ENCODE results near the gene HOXB5.

HOXB5 gene

GRCh38 chr17:48564188-48565021 is 29.2 kb downstream of the HOXB5 start:
- no peaks in the 10 kb centered on the region for H3K79me2 ChIP-seq
- no peaks in the 10 kb centered on the region for H3K36me3 ChIP-seq (ENCODE audit: control insufficient read depth, insufficient read depth, low read length)
- peak overlapping the region; percentile 15 for H3K27ac ChIP-seq
- peak overlapping the region; percentile 17 for H2AFZ ChIP-seq
- H3K4me1 ChIP-seq, result no peaks in the 10 kb centered on the region
- H3K4me3 ChIP-seq (ENCODE audit: low read depth, low read length), result peak overlapping the region; percentile 35
- no peak overlapping the region for H3K9ac ChIP-seq
- H3K9me3 ChIP-seq (ENCODE audit: control insufficient read depth, low read length), result no peaks in the 10 kb centered on the region
- TF ChIP-seq CTCF (IDR thresholded peaks at IDR 0.05), result no peak
- H3K27me3 ChIP-seq (ENCODE audit: control insufficient read depth, insufficient read depth, low read length), result no peaks in the 10 kb centered on the region
- peak overlapping the region; percentile 33 for H3K4me2 ChIP-seq (ENCODE audit: low read length)

- no peaks in the 10 kb centered on the region for H3K4me1 ChIP-seq
- H3K4me2 ChIP-seq (ENCODE audit: low read length), result no peak overlapping the region
- no peaks in the 10 kb centered on the region for H3K36me3 ChIP-seq (ENCODE audit: control insufficient read depth, insufficient read depth, low read length)
- H3K27me3 ChIP-seq (ENCODE audit: control insufficient read depth, insufficient read depth, low read length), result no peaks in the 10 kb centered on the region
- H3K9ac ChIP-seq, result no peak overlapping the region
- H3K27ac ChIP-seq, result no peak overlapping the region
- no peaks in the 10 kb centered on the region for H3K9me3 ChIP-seq (ENCODE audit: control insufficient read depth, low read length)
- no peaks in the 10 kb centered on the region for H3K79me2 ChIP-seq
- no peak for TF ChIP-seq CTCF (IDR thresholded peaks at IDR 0.05)
- H3K4me3 ChIP-seq (ENCODE audit: low read depth, low read length), result no peak overlapping the region
- H2AFZ ChIP-seq, result no peak overlapping the region
Measured at GRCh38 chr17:48563867-48564187, 29.8 kb downstream of the HOXB5 start.

GRCh38 chr17:48563385-48563838 is 30.2 kb downstream of the HOXB5 start:
- Histone ChIP-seq H3K9ac (no peak overlapping the region), H3K9me3 (ENCODE audit: control insufficient read depth, low read length) (no peaks in the 10 kb centered on the region), H3K4me1 (no peaks in the 10 kb centered on the region), H3K27me3 (ENCODE audit: control insufficient read depth, insufficient read depth, low read length) (no peaks in the 10 kb centered on the region), H2AFZ (no peak overlapping the region), H3K36me3 (ENCODE audit: control insufficient read depth, insufficient read depth, low read length) (no peaks in the 10 kb centered on the region), H3K4me2 (ENCODE audit: low read length) (peak overlapping the region; percentile 22), H3K4me3 (ENCODE audit: low read depth, low read length) (peak overlapping the region; percentile 5), H3K27ac (no peak overlapping the region), H3K79me2 (no peaks in the 10 kb centered on the region)
- no peak for TF ChIP-seq CTCF (IDR thresholded peaks at IDR 0.05)

GRCh38 chr17:48562934-48563333 is 30.6 kb downstream of the HOXB5 start:
- H2AFZ ChIP-seq, result no peak overlapping the region
- H3K36me3 ChIP-seq (ENCODE audit: control insufficient read depth, insufficient read depth, low read length), result no peaks in the 10 kb centered on the region
- no peak overlapping the region for H3K9ac ChIP-seq
- TF ChIP-seq CTCF (IDR thresholded peaks at IDR 0.05), result no peak
- peak overlapping the region; percentile 5 for H3K4me3 ChIP-seq (ENCODE audit: low read depth, low read length)
- H3K27me3 ChIP-seq (ENCODE audit: control insufficient read depth, insufficient read depth, low read length), result no peaks in the 10 kb centered on the region
- peak overlapping the region; percentile 59 for H3K4me2 ChIP-seq (ENCODE audit: low read length)
- no peak overlapping the region for H3K27ac ChIP-seq
- no peaks in the 10 kb centered on the region for H3K9me3 ChIP-seq (ENCODE audit: control insufficient read depth, low read length)
- no peaks in the 10 kb centered on the region for H3K4me1 ChIP-seq
- no peaks in the 10 kb centered on the region for H3K79me2 ChIP-seq

Data from parathyroid adenoma (tissue), 2 donors.